ENCODE results near the gene BSPRY.
A peak's percentile ranks its signal among the peaks of the same experiment; 100 is the strongest.

DNA sequence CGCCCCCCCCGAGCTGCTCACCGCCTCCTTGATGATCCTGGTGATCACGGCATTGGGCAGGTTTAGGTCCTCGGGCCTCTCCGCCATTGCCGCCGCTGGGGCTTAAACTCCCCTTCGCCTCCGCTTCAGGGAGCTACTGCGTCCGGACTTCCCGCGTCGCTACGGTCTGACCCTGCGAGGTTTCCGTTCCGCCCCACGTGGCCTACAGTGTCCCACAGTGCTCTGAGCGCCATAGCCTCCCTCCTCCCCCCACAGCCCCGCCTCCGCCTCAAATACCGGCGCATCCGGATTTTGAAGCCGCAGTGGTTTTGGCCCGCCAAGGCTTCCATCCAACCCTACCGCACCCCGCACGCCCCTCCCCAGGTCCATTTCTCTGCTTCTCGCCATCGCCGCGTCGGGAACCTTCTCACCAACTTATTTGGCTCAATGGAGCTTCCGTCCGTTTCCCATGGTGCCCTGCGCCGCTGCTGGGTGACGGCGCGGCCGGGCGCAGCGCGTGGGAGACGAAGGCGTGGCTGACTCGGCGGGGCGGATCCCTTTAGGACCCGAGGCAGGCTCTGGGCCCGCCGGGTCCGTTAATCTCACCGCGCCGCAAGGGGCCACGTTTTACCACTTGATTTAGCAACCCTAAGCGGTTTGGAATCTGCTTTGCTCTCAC lies 61.0 kb downstream of the BSPRY start, which contains the start of the genes C9orf43 and POLE3:
- peak; percentile 89 for TF ChIP-seq PRDM10 (tag by site-specific recombination; IDR thresholded peaks at IDR 0.05)
- TF ChIP-seq CTCF (tag by site-specific recombination; IDR thresholded peaks at IDR 0.05): no peak
- no peak for TF ChIP-seq ZNF423 (tag by site-specific recombination; IDR thresholded peaks at IDR 0.05)
